Measurements from ENCODE around the gene TMEM187.

DNA sequence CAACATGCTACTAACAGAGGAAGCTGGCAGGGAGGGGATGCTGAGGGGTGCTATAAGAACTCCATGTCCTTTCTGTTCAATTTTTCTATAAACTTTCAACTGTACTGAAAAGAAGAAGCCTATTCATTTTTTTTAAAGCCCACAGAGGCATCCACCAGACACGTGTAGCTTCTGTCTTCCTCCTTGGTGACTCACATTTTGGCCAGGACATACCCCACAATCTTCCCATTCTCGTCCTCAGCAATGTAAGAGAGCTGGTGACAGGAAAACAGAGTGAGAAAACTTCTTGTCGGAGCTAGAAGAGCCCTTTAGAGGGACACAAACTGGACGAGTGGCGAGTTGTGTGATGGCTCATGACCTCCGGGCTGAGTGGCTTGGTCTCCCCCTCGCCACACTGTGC is 38.8 kb upstream of the TMEM187 start:
- TF ChIP-seq, protein P1, sequence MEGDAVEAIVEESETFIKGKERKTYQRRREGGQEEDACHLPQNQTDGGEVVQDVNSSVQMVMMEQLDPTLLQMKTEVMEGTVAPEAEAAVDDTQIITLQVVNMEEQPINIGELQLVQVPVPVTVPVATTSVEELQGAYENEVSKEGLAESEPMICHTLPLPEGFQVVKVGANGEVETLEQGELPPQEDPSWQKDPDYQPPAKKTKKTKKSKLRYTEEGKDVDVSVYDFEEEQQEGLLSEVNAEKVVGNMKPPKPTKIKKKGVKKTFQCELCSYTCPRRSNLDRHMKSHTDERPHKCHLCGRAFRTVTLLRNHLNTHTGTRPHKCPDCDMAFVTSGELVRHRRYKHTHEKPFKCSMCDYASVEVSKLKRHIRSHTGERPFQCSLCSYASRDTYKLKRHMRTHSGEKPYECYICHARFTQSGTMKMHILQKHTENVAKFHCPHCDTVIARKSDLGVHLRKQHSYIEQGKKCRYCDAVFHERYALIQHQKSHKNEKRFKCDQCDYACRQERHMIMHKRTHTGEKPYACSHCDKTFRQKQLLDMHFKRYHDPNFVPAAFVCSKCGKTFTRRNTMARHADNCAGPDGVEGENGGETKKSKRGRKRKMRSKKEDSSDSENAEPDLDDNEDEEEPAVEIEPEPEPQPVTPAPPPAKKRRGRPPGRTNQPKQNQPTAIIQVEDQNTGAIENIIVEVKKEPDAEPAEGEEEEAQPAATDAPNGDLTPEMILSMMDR (conservative IDR thresholded peaks at IDR 0.05; ENCODE audit: low read depth, low read length): no peak
- no peak for TF ChIP-seq EZH2 (IDR thresholded peaks at IDR 0.05; ENCODE audit: borderline replicate concordance, low read depth, low read length, poor library complexity, severe bottlenecking)
